Endothelial cell of umbilical vein (primary cell): ENCODE measurements around the gene ADARB2. TPM values are rescaled to one million over a fixed set of nuclear protein-coding genes. Genes with fewer than 3 reads are reported as not detected.
"Not testable (repeated sequence)": the region's sequence is repeated elsewhere in the genome, so short reads cannot be mapped to it uniquely, and the experiment has no call there.

Source experiments
- BruUV-seq: library from RNA; stranded (reverse); fragments of 400-500 nt; replicated peaks from 2 replicates; lab custom pipeline; 2021; lab: Mats Ljungman, UMichigan
- CTCF ChIA-PET: fragments of 300-600, 350-600 bp; sonication (Branson Sonifier 250); formaldehyde crosslinking; loops from one replicate; lab custom pipeline; 2021; ENCODE audit warnings: antibody characterized with exemption, inconsistent platforms; lab: Charles Lee
- POLR2A ChIA-PET: fragments of 300-600, 350-600 bp; sonication (Branson Sonifier 250); formaldehyde crosslinking; loops from one replicate; lab custom pipeline; 2021; ENCODE audit warnings: antibody characterized with exemption, inconsistent platforms; lab: Charles Lee
- DNase-seq: peaks from one replicate; pipeline ENCODE4 v3.0.0-alpha.2; 2011; ENCODE audit warnings: low read depth, low spot score
- FAIRE-seq: peaks from 2 replicates; lab custom pipeline; 2011; peaks lifted over from hg19 to GRCh38; lab: Jason Lieb, UNC
- H2AFZ ChIP-seq: 2 replicates; pipeline ENCODE4 v1.6.0; 2012; ENCODE audit warnings: low read depth, low read length, control low read depth, inconsistent platforms
- H3K27ac ChIP-seq: 2 replicates; pipeline ENCODE4 v1.5.1; 2011; ENCODE audit warnings: low read depth, mild to moderate bottlenecking, control low read depth, low read length, moderate library complexity; ENCODE audit not compliant: insufficient read depth
- H3K27me3 ChIP-seq, 2 experiments: 2 replicates each; pipeline versions ENCODE4 v1.6.0 to v1.6.1; 2011; ENCODE audit warnings: low read length in 2 of 2, mixed read lengths in 1 of 2; ENCODE audit not compliant: control insufficient read depth in 2 of 2, insufficient read depth in 2 of 2
- H3K36me3 ChIP-seq, 2 experiments: 2 replicates in 1 of 2; 3 replicates in 1 of 2; pipeline ENCODE4 v1.5.1; 2011; ENCODE audit warnings: low read length in 2 of 2, mild to moderate bottlenecking in 1 of 2, moderate library complexity in 1 of 2; ENCODE audit not compliant: control insufficient read depth in 2 of 2, insufficient read depth in 2 of 2; ENCODE audit errors: extremely low read depth in 1 of 2
- H3K4me1 ChIP-seq: 3 replicates; pipeline ENCODE4 v1.5.1; 2011; ENCODE audit warnings: mild to moderate bottlenecking, low read length; ENCODE audit not compliant: control insufficient read depth, insufficient read depth; ENCODE audit errors: extremely low read depth
- H3K4me2 ChIP-seq: 2 replicates; pipeline ENCODE4 v1.6.1; 2011; ENCODE audit warnings: low read length, control low read depth, mixed read lengths; ENCODE audit not compliant: insufficient read depth
- H3K4me3 ChIP-seq, 3 experiments: fragments of 200-600 bp in 1 of 3; sonication (generic), shearing (Covaris generic) in 1 of 3; replicated peaks in 1 of 3; 2 replicates each; pipeline ENCODE4 v1.5.1; 2011 to 2016; ENCODE audit warnings: control low read depth in 3 of 3, low read length in 3 of 3, mild to moderate bottlenecking in 2 of 3, inconsistent platforms in 1 of 3, low read depth in 1 of 3, moderate library complexity in 1 of 3; ENCODE audit not compliant: insufficient read depth in 1 of 3
- H3K79me2 ChIP-seq: 2 replicates; pipeline ENCODE4 v1.6.0; 2012; ENCODE audit warnings: low read length, inconsistent platforms; ENCODE audit not compliant: control insufficient read depth, insufficient read depth
- H3K9ac ChIP-seq: replicated peaks from 2 replicates; pipeline ENCODE3; 2011; ENCODE audit warnings: low read length, control low read depth; ENCODE audit not compliant: insufficient read depth; ENCODE audit errors: extremely low read depth
- H3K9me1 ChIP-seq: replicated peaks from 3 replicates; pipeline ENCODE4 v1.6.0; 2011; ENCODE audit warnings: mild to moderate bottlenecking, low read length; ENCODE audit not compliant: control insufficient read depth, insufficient read depth; ENCODE audit errors: extremely low read depth
- H3K9me3 ChIP-seq: replicated peaks from 2 replicates; pipeline ENCODE4 v1.5.1; 2012; ENCODE audit warnings: low read length, inconsistent platforms; ENCODE audit not compliant: control insufficient read depth, insufficient read depth
- H4K20me1 ChIP-seq: replicated peaks from 2 replicates; pipeline ENCODE3; 2011; ENCODE audit warnings: mild to moderate bottlenecking, low read length; ENCODE audit not compliant: control insufficient read depth, insufficient read depth; ENCODE audit errors: extremely low read depth
- CTCF ChIP-seq, 2 donors: IDR thresholded peaks; 1 replicate in 1 of 2; 2 replicates in 1 of 2; pipeline ENCODE4 v1.5.1; 2011; ENCODE audit warnings: low read length in 2 of 2, mild to moderate bottlenecking in 2 of 2, moderate library complexity in 2 of 2, control low read depth in 1 of 2, inconsistent platforms in 1 of 2, low read depth in 1 of 2; ENCODE audit not compliant: insufficient read depth in 1 of 2; ENCODE audit errors: extremely low read depth in 1 of 2
- EZH2 ChIP-seq: IDR thresholded peaks from 2 replicates; pipeline ENCODE4 v1.6.1; 2012; ENCODE audit warnings: borderline replicate concordance, low read depth, mild to moderate bottlenecking, moderate library complexity, low read length, inconsistent platforms; ENCODE audit not compliant: severe bottlenecking
- FOS ChIP-seq: IDR thresholded peaks from 2 replicates; pipeline ENCODE4 v1.6.1; 2011; ENCODE audit warnings: mild to moderate bottlenecking, low read length, moderate library complexity, borderline replicate concordance; ENCODE audit not compliant: insufficient read depth
- GATA2 ChIP-seq: IDR thresholded peaks from 2 replicates; pipeline ENCODE4 v1.7.0; 2011; ENCODE audit warnings: low read depth, mild to moderate bottlenecking, moderate library complexity, mixed read lengths, low read length; ENCODE audit not compliant: insufficient read length, insufficient read depth
- JUN ChIP-seq: IDR thresholded peaks from 2 replicates; pipeline ENCODE4 v1.6.1; 2011; ENCODE audit warnings: borderline replicate concordance, low read depth; ENCODE audit not compliant: insufficient read length, insufficient read depth
- MAX ChIP-seq: IDR thresholded peaks from 2 replicates; pipeline ENCODE4 v1.6.1; 2011; ENCODE audit not compliant: insufficient read depth, insufficient read length
- MYC ChIP-seq: IDR thresholded peaks from one replicate; pipeline ENCODE4 v1.6.1; 2011; ENCODE audit warnings: mild to moderate bottlenecking, low read depth, low read length
- POLR2A ChIP-seq: IDR thresholded peaks from 2 replicates; pipeline ENCODE4 v1.6.1; 2012; ENCODE audit warnings: low read depth, mild to moderate bottlenecking, control low read depth, low read length
- POLR2AphosphoS5 ChIP-seq: IDR thresholded peaks from 2 replicates; pipeline ENCODE4 v1.6.1; 2012; ENCODE audit warnings: low read depth, mild to moderate bottlenecking, control low read depth, low read length, moderate library complexity; ENCODE audit not compliant: insufficient read depth
- dilution Hi-C: fragments of 300-500 bp; cut with MboI; formaldehyde crosslinking; loops from one replicate; pipeline ENCODE4 v1.15.0; 2019; ENCODE audit warnings: low sequenced_read_pairs; ENCODE audit not compliant: extremely low pct_ligation_motif_present
- intact Hi-C: fragments of 100-400 bp; cut with micrococcal nuclease; formaldehyde crosslinking; loops from one replicate; pipeline ENCODE4 v1.10.0; 2022
- polyA plus RNA-seq, 4 experiments: library from polyadenylated mRNA; depleted of rRNA in 3 of 4; stranded (reverse) in 3 of 4; unstranded in 1 of 4; fragments of >200 nt; gene quantifications; 2 replicates each; pipeline versions ENCODE4 v1.2.1 to v1.2.3, GENCODE V29; 2011 to 2012; ENCODE audit warnings: missing spikeins in 1 of 4
- total RNA-seq: library from RNA; stranded (reverse); gene quantifications from 2 replicates; pipeline ENCODE4 v1.2.3, GENCODE V29; 2021

The ADARB2 gene
- total and polyA plus RNA-seq, 2 donors (not counting 3 experiments of a cell fraction or from before 2014, with no cell fraction given), result not detected

- H3K36me3 ChIP-seq, H3K9ac ChIP-seq, POLR2A ChIA-PET, H3K9me3 ChIP-seq, dilution Hi-C loops, H3K4me3 ChIP-seq, H3K9me1 ChIP-seq, DNase-seq, H4K20me1 ChIP-seq, H2AFZ ChIP-seq, H3K79me2 ChIP-seq, H3K27ac ChIP-seq, H3K4me2 ChIP-seq, intact Hi-C loops, CTCF ChIA-PET, H3K27me3 ChIP-seq, BruUV-seq, FAIRE-seq, H3K4me1 ChIP-seq: not testable (repeated sequence)
These were observed 35.9 kb upstream of the ADARB2 start for GRCh38 chr10:1773204-1773603.

GRCh38 chr10:1766049-1766448 lies 28.7 kb upstream of the ADARB2 start:
- H3K79me2 ChIP-seq, result no peaks in the 10 kb centered on the region
- ChIA-PET POLR2A (no interaction called here), CTCF (no interaction called here)
- no peak for FAIRE-seq
- dilution Hi-C loops (no loop called here), intact Hi-C loops (no loop called here)
- H3K27ac ChIP-seq, result no peak overlapping the region
- H4K20me1 ChIP-seq, result no peaks in the 10 kb centered on the region
- no peaks in the 10 kb centered on the region for H3K4me1 ChIP-seq
- H3K9me3 ChIP-seq, result peaks cover 5% of the 10 kb centered on the region
- H3K4me2 ChIP-seq, result no peak overlapping the region
- H3K36me3 ChIP-seq, result no peaks in the 10 kb centered on the region
- no peak overlapping the region for H3K9ac ChIP-seq
- H3K9me1 ChIP-seq, result no peaks in the 10 kb centered on the region
- TF ChIP-seq MAX, result no peak
- no peak for TF ChIP-seq FOS
- TF ChIP-seq EZH2, result no peak
- no peak for TF ChIP-seq JUN
- TF ChIP-seq POLR2AphosphoS5, result no peak
- TF ChIP-seq POLR2A, result no peak
- no peak for TF ChIP-seq CTCF (IDR thresholded peaks at IDR 0.05; ENCODE audit: extremely low read depth in 1 of 2, insufficient read depth in 1 of 2, low read depth in 1 of 2, low read length in 2 of 2)
- TF ChIP-seq GATA2, result no peak
- no peak for TF ChIP-seq MYC
- H2AFZ ChIP-seq, result no peak overlapping the region
- no TSS peak for BruUV-seq
- no peak overlapping the region for H3K4me3 ChIP-seq
- H3K27me3 ChIP-seq, result no peaks in the 10 kb centered on the region
- DNase-seq, result no peak
